ENCODE measurements around the gene ORM1.

ORM1 gene

GRCh38 chr9:114344692-114345091 lies 21.8 kb downstream of the ORM1 start:
- no peak for DNase-seq

GRCh38 chr9:114345493-114346065 lies 22.7 kb downstream of the ORM1 start:
- no peak for DNase-seq

GRCh38 chr9:114346146-114346545 lies 23.2 kb downstream of the ORM1 start:
- DNase-seq: no peak

DNA sequence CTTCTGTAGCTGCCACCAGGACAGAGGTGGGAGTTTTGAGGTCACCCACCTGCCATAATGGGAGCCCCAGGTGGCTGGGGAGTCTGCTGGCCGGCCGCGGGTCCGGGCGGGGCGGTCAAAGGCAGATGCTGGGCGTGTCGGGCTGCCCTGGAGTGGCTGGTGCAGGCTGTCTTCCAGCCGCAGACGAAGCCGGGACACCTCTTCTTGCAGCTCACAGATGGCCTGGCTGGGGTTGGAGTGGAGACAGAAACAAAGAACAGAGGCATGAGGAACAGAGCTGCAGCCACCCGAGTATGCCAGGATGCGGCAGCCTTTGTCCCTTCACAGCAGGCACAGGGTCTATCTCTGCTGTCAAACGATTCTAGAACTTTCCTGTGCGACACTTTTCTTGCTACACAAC lies 24.8 kb downstream of the ORM1 start:
- peak; percentile 18 for DNase-seq

DNA sequence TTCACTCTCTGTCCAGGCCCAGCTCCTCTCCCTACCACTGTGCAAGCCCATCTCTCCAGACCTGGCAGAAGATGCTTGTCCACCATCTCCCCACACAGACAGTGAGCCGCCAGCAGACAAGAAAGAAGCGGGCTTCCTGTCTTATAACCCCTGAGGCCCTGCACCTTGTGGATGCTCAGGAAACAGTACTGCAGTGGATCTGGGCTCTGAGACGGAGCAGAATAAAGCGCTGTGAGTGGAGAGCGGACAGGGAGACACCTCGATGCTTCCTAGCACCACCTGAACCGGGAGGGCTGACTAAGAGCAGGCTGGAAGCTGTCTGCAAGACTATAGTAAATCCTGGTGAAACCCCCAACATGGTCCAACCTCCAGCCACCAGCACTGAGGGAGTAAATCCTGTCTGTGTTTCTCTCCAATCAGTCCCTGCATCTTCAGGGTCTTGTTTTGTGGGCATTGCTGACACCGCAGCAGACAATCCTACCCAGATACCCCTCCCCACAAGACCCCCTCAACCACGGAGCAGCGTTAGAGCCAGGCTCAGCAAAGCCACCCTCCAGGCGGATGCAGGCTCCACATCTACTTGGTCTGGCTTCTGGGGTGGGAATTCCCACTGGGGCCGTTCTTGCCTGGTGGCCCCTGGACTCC lies 25.5 kb downstream of the ORM1 start:
- DNase-seq: no peak

- DNase-seq: no peak
Observed at GRCh38 chr9:114348906-114349482, 26.1 kb downstream of the ORM1 start.

DNA sequence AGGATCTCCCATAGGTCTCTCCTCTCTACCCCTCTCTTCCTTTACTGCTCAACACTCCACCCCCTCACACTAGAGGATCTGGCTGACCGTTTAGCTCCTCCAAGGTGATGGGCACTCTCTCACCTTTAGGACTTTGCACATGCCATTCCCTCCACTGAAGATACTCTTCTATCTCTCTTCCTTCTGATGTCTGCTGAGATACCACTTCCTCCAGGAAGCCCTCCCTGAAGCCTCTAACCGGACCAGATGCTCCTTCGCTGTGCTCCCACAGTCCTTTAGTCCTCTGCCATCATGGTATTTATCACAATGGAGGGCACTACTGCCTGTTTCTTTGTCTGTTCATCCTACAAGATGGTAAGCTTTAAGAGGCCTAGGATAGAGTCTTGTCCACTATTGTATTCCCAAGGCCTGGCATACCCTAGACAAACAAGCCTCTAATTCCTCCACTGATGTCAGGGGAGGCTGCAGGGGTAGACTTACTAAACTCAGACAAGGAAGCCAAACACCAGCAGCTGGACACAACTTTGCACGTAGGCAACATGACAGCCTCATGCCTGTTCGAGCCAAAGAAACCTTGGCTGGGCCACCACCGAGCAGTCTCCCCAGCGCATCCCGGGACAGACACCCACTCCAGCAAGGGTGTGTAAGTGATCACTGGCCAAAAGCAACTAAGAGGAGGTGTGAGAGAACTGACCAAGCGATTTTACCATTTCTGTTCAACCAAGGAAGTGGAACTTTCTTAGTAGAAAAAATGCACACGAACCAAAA lies 27.0 kb downstream of the ORM1 start:
- no peak for DNase-seq

- no peak for DNase-seq
Observed at GRCh38 chr9:114350636-114351401, 27.9 kb downstream of the ORM1 start.

DNA sequence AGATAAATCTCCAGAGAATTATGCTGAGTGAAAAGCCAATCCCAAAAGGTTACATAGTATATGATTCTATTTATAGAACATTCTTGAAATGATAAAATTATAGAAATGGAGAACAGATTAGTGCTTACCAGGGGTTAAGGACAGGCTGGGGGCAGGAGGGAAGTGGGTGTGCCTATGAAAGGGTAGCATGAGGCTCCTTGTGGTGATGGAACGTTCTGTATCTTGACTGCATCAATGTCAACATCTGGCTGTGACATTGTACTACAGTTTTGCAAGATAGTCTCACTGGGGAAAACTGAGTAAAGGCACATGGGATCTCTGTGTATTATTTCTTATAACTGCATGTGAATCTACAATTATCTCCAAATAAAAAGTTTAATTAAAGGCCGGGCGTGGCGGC lies 29.0 kb downstream of the ORM1 start:
- DNase-seq: no peak

GRCh38 chr9:114355821-114356220 lies 32.9 kb downstream of the ORM1 start:
- no peak for DNase-seq

DNA sequence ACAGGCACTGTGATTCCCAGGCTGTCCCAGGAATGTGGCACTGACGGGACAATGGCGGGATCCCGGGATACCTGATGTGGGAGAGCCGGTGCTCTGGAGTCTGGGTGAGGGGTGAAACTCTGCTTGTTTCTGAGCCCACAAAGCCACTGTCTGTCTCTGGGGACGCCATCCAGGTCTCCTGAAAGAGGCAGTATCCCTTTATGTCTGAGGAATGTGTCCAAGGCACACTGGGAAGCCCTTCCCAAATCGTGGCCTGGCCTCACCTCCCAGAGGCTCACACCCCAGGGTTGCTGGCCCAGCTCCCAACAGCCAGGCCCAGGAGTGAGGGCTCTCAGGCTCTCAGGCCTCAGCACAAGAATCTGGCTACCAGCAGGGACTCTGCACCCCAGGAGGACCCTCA lies 33.9 kb downstream of the ORM1 start:
- DNase-seq: no peak

GRCh38 chr9:114357360-114357759 lies 34.5 kb downstream of the ORM1 start:
- DNase-seq: no peak

DNA sequence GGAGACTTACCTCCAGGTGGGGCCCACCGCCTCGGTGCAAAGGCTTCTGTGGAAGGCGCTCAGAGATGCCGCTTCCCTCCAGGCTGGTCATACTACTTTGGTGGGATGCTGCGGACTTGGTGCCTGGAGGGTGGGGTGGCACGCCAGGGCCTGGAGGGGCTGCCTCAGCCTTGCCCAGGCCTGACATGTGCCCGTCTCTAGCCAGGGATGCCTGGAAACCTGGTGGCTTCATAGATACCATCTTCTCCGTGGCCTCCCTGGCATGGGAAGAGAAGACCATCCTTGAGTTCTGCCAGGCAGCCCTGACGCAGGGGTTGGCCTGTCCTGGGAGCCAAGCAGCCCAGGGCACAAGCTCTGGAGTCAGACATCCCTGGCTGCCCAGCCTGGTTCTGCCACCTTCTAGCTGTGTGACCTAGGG lies 35.0 kb downstream of the ORM1 start:
- no peak for DNase-seq

GRCh38 chr9:114359801-114360200 lies 36.9 kb downstream of the ORM1 start:
- no peak for DNase-seq

DNA sequence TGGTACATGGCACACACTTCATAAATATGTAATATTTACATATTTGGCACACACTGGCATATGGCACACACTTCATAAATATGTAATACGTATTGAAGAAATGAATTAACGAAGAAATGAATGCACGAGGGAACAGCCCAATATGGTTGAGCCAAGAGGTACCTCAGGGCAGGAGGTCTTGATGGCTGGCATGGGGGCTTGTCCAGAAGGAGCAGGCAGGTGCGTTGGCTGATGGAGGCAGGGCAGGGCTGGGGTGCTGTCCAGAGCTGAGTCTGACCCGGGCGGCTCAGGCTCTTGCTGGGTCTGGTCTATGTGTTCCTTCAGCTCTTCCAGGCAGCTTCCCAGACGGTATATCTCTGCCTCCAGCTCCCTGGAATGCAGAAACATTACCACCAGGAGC lies 38.6 kb downstream of the ORM1 start:
- no peak for DNase-seq

DNA sequence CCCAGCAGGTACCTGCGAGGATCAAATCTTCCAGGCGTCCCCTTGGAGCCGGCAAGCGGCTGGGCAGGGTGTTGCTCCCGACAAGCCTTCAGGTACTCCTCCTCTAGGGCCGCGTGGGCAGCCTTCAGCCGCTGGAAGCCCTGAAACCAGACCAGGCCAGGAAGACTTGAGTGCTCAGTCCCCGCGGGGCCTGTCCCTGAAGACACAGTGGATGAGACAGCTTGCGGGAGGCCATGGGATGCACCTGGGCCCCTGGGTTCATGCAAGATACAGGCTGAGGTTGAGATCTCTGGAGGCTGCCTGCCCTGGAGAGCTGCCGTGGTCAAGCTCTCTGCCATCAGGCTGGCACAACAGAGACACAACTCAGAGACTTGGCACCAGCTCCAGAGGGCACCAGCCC lies 39.5 kb downstream of the ORM1 start:
- DNase-seq: no peak

DNA sequence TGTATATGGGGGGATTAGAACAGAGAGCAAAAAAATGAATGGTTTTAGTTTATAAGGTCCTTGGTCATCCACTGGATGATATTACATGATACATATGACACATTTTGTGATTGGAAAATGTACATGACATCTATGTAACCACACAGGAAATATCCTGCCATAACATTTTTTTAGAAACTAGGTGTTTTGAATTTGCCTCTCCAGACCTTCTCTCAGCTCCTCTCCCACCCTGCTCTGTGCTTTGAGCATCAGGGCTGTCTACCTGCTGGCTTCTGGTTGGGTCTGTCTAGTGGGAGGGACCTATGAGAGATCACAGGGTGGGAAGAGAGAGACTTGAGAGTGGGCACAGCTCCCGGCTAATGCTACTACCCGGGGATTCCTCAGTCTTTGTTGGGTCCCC lies 40.5 kb downstream of the ORM1 start:
- DNase-seq: no peak

DNA sequence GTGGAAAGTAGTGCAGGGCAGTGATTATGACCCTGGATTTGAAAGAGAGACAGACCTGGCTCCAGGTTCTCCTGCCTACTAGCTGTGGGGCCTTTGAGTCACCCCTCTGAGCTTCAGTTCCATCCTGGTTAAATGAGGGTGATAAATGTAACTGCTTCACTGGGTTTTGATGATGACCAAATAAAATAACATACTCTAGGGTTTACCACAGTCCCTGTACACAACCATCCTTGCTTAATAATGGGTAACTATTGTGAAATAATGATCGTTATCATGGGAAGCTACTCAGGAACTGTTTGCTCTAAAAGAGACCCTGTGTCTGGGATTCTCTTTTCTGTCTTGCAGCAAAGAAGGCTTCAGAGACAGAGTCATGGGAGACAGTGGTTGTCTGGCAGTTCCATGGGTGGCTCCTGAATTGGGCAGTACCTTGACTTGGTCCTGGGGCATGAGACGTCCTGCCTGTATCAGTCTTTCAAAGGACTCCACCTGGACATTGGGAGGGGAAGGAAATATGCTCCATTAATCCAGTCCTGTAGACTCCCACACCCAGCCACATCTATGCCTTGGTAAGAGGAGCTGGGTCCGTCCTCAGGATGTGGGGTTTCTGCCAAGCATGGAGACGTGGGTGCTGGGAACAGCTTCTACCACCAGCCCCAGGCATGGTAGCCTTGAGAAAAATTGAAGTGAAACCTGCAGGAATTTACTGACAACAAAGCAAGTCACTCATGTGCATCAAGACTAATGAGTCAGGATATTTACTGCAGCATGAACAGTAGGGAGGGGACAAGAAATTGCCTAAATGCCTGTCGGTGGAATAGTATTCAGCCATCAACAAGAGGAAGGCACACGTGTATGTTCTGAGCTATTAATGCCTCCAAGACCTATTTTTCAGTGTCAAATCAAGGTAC lies 41.5 kb downstream of the ORM1 start:
- DNase-seq: no peak

- no peak for DNase-seq
Observed at GRCh38 chr9:114365194-114365593, 42.3 kb downstream of the ORM1 start.

DNA sequence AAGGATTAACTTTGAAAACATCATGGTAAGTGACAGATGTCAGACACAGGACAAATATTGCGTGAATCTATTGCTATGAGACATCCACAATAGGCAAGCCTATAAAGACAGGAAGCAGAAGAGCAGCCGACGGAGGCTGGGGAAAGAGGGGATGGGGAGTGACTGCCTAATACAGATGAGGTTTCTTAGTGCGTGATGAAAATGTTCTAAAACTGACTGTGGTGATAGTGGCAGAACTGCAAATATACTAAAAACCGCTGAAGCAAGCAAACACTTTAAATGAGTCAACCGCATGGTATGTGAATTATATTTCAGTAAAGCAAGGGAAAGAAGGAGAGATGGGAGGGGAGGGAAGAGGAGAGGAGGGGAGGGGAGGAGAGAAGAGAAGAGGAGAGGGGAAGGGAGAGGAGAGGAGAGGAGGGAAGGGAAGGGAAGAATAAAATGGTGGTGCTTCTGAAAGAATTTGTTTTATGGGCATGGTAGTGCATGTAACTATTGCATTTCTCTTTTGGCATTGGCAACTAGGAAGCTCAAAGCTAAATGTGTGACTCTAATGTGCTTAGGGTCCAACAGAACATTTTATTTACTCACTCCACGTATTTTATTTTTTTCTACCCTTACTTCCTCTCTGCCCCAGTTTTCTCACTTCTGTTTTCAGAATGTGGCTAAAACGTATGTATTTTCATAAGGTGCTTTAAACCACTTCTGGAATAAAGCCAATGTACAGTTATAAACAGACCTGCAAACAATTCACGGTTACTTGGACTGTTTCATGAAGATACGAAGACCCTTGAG lies 43.6 kb downstream of the ORM1 start:
- DNase-seq: no peak

DNA sequence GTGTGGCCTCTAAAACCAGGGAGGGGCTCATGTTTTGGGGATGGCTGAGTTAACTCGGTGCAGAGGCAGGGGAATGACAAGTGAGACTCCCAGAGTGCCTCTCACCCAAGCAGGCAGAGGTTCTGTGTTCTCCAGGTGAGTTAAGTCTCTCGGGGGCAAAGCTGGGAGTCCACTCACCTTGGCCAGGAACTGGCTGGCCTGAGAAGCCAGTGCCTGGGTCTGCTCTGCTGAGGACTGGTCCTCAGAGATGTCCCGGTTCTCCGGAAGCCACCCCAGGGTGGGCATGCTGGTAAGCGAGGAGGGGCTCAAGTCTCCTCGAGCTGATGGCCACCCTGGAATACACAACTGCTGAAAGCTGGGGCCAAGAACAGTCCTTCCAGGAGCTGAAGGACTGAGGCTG lies 44.5 kb downstream of the ORM1 start:
- DNase-seq: no peak
